Right hindlimb (tissue), 1 donor: ENCODE measurements around the gene ALPK1.
"Not testable (repeated sequence)": the region's sequence is repeated elsewhere in the genome, so short reads cannot be mapped to it uniquely, and the experiment has no call there.

Experiments
- DNase-seq: peaks from one replicate; pipeline ENCODE4 v3.0.0-alpha.2; 2018

Gene ALPK1

GRCh38 chr4:112296949-112297880, at the start of gene ALPK1:
Gene ALPK1, plus strand, starts transcription at chr4:112297369.
- DNase-seq, result no peak

GRCh38 chr4:112251019-112251643, 46.0 kb upstream of the ALPK1 start:
- no peak for DNase-seq

GRCh38 chr4:112252234-112252633, 44.9 kb upstream of the ALPK1 start:
- DNase-seq, result no peak

- no peak for DNase-seq
These were observed 43.7 kb upstream of the ALPK1 start for GRCh38 chr4:112253382-112254000.

- DNase-seq, result no peak
These were observed 40.1 kb upstream of the ALPK1 start for GRCh38 chr4:112257098-112257497.

GRCh38 chr4:112266823-112267222, 30.3 kb upstream of the ALPK1 start:
- DNase-seq, result no peak

- no peak for DNase-seq
These were observed 27.1 kb upstream of the ALPK1 start for GRCh38 chr4:112270051-112270450.

- no peak for DNase-seq
These were observed 26.3 kb upstream of the ALPK1 start for GRCh38 chr4:112270640-112271421.

- no peak for DNase-seq
These were observed 24.9 kb upstream of the ALPK1 start for GRCh38 chr4:112272292-112272691.

GRCh38 chr4:112274959-112275358, 22.2 kb upstream of the ALPK1 start:
- no peak for DNase-seq

GRCh38 chr4:112276113-112276512, 21.1 kb upstream of the ALPK1 start:
- DNase-seq, result no peak

- no peak for DNase-seq
These were observed 19.9 kb upstream of the ALPK1 start for GRCh38 chr4:112277220-112277619.

GRCh38 chr4:112277705-112278448, 19.3 kb upstream of the ALPK1 start:
- DNase-seq, result no peak

- no peak for DNase-seq
These were observed 17.9 kb upstream of the ALPK1 start for GRCh38 chr4:112279025-112279881.

- DNase-seq, result no peak
These were observed 17.3 kb upstream of the ALPK1 start for GRCh38 chr4:112279882-112280315.

- DNase-seq, result no peak
These were observed 16.6 kb upstream of the ALPK1 start for GRCh38 chr4:112280386-112281056.

GRCh38 chr4:112281895-112282398, 15.2 kb upstream of the ALPK1 start:
- DNase-seq, result not testable (repeated sequence)

GRCh38 chr4:112282860-112283667, 14.1 kb upstream of the ALPK1 start:
- no peak for DNase-seq

GRCh38 chr4:112284166-112284565, 13.0 kb upstream of the ALPK1 start:
- no peak for DNase-seq
